ENCODE measurements around the gene GPNMB.

GRCh38 chr7:23294549-23295400 is 48.2 kb downstream of the GPNMB start:
- TF ChIP-seq CTCF (IDR thresholded peaks at IDR 0.05) = no peak
- TF ChIP-seq POLR2A (IDR thresholded peaks at IDR 0.05) = no peak
- no peak for TF ChIP-seq POLR2AphosphoS5 (IDR thresholded peaks at IDR 0.05; ENCODE audit: insufficient read depth in 1 of 2, low read depth in 1 of 2)
